NOMO-1 treated with dmso at 0.1 percent for 144 hours (cell line): Measurements from ENCODE around the gene TMEM255A.

Source experiments
- DNase-seq: peaks from one replicate; lab custom pipeline; 2025; ENCODE audit not compliant: unreplicated experiment; lab: John Stamatoyannopoulos, UW

Gene TMEM255A

GRCh38 chrX:120271218-120271617, 40.0 kb downstream of the TMEM255A start:
- DNase-seq = no peak

GRCh38 chrX:120270567-120270966, 40.7 kb downstream of the TMEM255A start:
- no peak for DNase-seq

- DNase-seq = no peak
Observed at GRCh38 chrX:120269373-120270035, 41.8 kb downstream of the TMEM255A start.

GRCh38 chrX:120264341-120264740, 46.9 kb downstream of the TMEM255A start:
- DNase-seq = peak; percentile 24

GRCh38 chrX:120262859-120263708, 48.2 kb downstream of the TMEM255A start:
- DNase-seq = peak; percentile 60

GRCh38 chrX:120260369-120260768, 50.9 kb downstream of the TMEM255A start:
- no peak for DNase-seq

- DNase-seq = no peak
Observed at GRCh38 chrX:120253784-120254183, 57.5 kb downstream of the TMEM255A start.

GRCh38 chrX:120251471-120252011, 59.7 kb downstream of the TMEM255A start:
- no peak for DNase-seq

GRCh38 chrX:120250522-120251271, 60.6 kb downstream of the TMEM255A start, which contains the start of gene ZBTB33:
Gene ZBTB33, plus strand, starts transcription at chrX:120250812. Its CDS starts 2,604 bp downstream, at chrX:120253416.
- peak; percentile 79 for DNase-seq

GRCh38 chrX:120244735-120245498, 66.3 kb downstream of the TMEM255A start:
- peak; percentile 34 for DNase-seq

- no peak for DNase-seq
Observed at GRCh38 chrX:120244395-120244734, 66.9 kb downstream of the TMEM255A start.

- no peak for DNase-seq
Observed at GRCh38 chrX:120242813-120243212, 68.4 kb downstream of the TMEM255A start.

- DNase-seq = no peak
Observed at GRCh38 chrX:120238933-120239332, 72.3 kb downstream of the TMEM255A start.

GRCh38 chrX:120236687-120237479, 74.4 kb downstream of the TMEM255A start:
- no peak for DNase-seq

GRCh38 chrX:120235284-120235683, 76.0 kb downstream of the TMEM255A start:
- no peak for DNase-seq

GRCh38 chrX:120228187-120228908, 82.9 kb downstream of the TMEM255A start:
- DNase-seq = no peak

GRCh38 chrX:120224388-120224787, 86.9 kb downstream of the TMEM255A start:
- DNase-seq = no peak

- no peak for DNase-seq
Observed at GRCh38 chrX:120223374-120223773, 87.9 kb downstream of the TMEM255A start.
